ENCODE data around the gene PARD3.
"Not testable (repeated sequence)": the region's sequence is repeated elsewhere in the genome, so short reads cannot be mapped to it uniquely, and the experiment has no call there.

DNA sequence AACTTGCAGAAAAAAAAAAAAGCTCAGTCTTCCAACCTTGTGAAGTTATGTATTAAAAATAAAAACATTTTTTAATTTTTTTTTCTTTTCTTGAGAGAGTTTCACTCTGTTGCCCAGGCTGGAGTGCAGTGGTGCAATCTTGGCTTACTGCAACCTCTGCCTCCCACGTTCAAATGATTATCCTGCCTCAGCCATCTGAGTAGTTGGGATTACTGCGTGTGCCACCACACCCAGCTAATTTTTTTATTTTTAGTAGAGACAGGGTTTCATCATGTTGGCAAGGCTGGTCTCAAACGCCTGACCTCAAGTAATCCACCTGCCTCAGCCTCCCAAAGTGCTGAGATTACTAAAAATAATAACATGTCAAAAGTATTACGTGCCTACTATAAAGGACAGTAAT, 375.7 kb downstream of the PARD3 start:
- TF ChIP-seq, protein P1, sequence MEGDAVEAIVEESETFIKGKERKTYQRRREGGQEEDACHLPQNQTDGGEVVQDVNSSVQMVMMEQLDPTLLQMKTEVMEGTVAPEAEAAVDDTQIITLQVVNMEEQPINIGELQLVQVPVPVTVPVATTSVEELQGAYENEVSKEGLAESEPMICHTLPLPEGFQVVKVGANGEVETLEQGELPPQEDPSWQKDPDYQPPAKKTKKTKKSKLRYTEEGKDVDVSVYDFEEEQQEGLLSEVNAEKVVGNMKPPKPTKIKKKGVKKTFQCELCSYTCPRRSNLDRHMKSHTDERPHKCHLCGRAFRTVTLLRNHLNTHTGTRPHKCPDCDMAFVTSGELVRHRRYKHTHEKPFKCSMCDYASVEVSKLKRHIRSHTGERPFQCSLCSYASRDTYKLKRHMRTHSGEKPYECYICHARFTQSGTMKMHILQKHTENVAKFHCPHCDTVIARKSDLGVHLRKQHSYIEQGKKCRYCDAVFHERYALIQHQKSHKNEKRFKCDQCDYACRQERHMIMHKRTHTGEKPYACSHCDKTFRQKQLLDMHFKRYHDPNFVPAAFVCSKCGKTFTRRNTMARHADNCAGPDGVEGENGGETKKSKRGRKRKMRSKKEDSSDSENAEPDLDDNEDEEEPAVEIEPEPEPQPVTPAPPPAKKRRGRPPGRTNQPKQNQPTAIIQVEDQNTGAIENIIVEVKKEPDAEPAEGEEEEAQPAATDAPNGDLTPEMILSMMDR (IDR thresholded peaks at IDR 0.05 in 2 of 3, conservative IDR thresholded peaks at IDR 0.05 in 1 of 3; ENCODE audit: borderline replicate concordance in 1 of 3, insufficient read depth in 1 of 3, low read depth in 2 of 3, low read length in 2 of 3) = not testable (repeated sequence)
- TF ChIP-seq POLR2AphosphoS5, ZNF274 (IDR thresholded peaks at IDR 0.05; ENCODE audit: low read depth, low read length): not testable (repeated sequence)
- TF ChIP-seq, protein P2, sequence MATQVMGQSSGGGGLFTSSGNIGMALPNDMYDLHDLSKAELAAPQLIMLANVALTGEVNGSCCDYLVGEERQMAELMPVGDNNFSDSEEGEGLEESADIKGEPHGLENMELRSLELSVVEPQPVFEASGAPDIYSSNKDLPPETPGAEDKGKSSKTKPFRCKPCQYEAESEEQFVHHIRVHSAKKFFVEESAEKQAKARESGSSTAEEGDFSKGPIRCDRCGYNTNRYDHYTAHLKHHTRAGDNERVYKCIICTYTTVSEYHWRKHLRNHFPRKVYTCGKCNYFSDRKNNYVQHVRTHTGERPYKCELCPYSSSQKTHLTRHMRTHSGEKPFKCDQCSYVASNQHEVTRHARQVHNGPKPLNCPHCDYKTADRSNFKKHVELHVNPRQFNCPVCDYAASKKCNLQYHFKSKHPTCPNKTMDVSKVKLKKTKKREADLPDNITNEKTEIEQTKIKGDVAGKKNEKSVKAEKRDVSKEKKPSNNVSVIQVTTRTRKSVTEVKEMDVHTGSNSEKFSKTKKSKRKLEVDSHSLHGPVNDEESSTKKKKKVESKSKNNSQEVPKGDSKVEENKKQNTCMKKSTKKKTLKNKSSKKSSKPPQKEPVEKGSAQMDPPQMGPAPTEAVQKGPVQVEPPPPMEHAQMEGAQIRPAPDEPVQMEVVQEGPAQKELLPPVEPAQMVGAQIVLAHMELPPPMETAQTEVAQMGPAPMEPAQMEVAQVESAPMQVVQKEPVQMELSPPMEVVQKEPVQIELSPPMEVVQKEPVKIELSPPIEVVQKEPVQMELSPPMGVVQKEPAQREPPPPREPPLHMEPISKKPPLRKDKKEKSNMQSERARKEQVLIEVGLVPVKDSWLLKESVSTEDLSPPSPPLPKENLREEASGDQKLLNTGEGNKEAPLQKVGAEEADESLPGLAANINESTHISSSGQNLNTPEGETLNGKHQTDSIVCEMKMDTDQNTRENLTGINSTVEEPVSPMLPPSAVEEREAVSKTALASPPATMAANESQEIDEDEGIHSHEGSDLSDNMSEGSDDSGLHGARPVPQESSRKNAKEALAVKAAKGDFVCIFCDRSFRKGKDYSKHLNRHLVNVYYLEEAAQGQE (IDR thresholded peaks at IDR 0.05; ENCODE audit: low read depth) = not testable (repeated sequence)

Measured in HCT116 (cell line).